ENCODE results near the gene CCL20.

DNA sequence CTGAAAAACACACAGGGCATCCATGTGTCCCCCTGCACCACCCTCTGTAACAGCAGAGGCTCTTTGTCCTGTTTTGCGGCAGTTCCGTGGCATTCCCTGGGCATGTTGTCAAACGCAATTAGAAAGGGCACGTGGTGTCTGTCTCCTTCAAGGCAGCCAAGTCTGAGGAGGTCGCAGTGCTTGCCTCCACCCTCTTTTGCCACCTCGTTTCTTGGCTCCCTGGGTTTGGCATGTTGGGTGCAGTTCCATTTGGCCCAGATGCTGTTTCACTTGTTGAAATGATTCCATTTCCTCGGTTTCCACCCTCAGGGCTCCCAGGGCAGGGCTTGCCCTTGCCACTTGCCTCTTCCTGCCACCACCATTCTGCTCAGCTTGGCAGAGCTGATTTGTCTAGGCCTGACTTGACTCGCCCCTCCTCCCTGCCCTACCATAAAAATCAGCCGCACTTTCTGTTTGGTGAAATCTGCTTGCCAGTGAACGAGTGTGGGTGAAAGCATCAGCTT is 12.4 kb downstream of the CCL20 start:
- TF ChIP-seq, protein P1, sequence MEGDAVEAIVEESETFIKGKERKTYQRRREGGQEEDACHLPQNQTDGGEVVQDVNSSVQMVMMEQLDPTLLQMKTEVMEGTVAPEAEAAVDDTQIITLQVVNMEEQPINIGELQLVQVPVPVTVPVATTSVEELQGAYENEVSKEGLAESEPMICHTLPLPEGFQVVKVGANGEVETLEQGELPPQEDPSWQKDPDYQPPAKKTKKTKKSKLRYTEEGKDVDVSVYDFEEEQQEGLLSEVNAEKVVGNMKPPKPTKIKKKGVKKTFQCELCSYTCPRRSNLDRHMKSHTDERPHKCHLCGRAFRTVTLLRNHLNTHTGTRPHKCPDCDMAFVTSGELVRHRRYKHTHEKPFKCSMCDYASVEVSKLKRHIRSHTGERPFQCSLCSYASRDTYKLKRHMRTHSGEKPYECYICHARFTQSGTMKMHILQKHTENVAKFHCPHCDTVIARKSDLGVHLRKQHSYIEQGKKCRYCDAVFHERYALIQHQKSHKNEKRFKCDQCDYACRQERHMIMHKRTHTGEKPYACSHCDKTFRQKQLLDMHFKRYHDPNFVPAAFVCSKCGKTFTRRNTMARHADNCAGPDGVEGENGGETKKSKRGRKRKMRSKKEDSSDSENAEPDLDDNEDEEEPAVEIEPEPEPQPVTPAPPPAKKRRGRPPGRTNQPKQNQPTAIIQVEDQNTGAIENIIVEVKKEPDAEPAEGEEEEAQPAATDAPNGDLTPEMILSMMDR (IDR thresholded peaks at IDR 0.05), result no peak
- no peak for TF ChIP-seq POLR2A (IDR thresholded peaks at IDR 0.05)
